ENCODE measurements around the gene NADSYN1. TPM values are rescaled to one million over a fixed set of nuclear protein-coding genes. Genes with fewer than 3 reads are reported as not detected.

The NADSYN1 gene
- total and polyA plus RNA-seq, 2 of the 13 experiments (the other 11 are each of a cell fraction or from before 2014, with no cell fraction given): 35.7 to 51.5 TPM

- TF ChIP-seq SOX6 (IDR thresholded peaks at IDR 0.05): no peak
- TF ChIP-seq SOX6 (CRISPR knock-in tag; IDR thresholded peaks at IDR 0.05): peak; percentile 25; the same call in 1 of the 2 replicates
- TF ChIP-seq, protein P1, sequence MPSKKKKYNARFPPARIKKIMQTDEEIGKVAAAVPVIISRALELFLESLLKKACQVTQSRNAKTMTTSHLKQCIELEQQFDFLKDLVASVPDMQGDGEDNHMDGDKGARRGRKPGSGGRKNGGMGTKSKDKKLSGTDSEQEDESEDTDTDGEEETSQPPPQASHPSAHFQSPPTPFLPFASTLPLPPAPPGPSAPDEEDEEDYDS (CRISPR knock-in tag; IDR thresholded peaks at IDR 0.05): no peak
- no peak for TF ChIP-seq SOX13 (IDR thresholded peaks at IDR 0.05)
- peak in 1 of 2 experiments; percentile 77; a peak in 2 of 4 replicates for TF ChIP-seq SOX13 (CRISPR knock-in tag; conservative IDR thresholded peaks at IDR 0.05 in 1 of 2, IDR thresholded peaks at IDR 0.05 in 1 of 2)
- TF ChIP-seq KMT2B (CRISPR knock-in tag; IDR thresholded peaks at IDR 0.05): no peak
- TF ChIP-seq SOX5 (CRISPR knock-in tag; IDR thresholded peaks at IDR 0.05; ENCODE audit: borderline replicate concordance): peak; percentile 55; the same call in 1 of the 2 replicates
- TF ChIP-seq, protein P2, sequence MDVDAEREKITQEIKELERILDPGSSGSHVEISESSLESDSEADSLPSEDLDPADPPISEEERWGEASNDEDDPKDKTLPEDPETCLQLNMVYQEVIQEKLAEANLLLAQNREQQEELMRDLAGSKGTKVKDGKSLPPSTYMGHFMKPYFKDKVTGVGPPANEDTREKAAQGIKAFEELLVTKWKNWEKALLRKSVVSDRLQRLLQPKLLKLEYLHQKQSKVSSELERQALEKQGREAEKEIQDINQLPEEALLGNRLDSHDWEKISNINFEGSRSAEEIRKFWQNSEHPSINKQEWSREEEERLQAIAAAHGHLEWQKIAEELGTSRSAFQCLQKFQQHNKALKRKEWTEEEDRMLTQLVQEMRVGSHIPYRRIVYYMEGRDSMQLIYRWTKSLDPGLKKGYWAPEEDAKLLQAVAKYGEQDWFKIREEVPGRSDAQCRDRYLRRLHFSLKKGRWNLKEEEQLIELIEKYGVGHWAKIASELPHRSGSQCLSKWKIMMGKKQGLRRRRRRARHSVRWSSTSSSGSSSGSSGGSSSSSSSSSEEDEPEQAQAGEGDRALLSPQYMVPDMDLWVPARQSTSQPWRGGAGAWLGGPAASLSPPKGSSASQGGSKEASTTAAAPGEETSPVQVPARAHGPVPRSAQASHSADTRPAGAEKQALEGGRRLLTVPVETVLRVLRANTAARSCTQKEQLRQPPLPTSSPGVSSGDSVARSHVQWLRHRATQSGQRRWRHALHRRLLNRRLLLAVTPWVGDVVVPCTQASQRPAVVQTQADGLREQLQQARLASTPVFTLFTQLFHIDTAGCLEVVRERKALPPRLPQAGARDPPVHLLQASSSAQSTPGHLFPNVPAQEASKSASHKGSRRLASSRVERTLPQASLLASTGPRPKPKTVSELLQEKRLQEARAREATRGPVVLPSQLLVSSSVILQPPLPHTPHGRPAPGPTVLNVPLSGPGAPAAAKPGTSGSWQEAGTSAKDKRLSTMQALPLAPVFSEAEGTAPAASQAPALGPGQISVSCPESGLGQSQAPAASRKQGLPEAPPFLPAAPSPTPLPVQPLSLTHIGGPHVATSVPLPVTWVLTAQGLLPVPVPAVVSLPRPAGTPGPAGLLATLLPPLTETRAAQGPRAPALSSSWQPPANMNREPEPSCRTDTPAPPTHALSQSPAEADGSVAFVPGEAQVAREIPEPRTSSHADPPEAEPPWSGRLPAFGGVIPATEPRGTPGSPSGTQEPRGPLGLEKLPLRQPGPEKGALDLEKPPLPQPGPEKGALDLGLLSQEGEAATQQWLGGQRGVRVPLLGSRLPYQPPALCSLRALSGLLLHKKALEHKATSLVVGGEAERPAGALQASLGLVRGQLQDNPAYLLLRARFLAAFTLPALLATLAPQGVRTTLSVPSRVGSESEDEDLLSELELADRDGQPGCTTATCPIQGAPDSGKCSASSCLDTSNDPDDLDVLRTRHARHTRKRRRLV (CRISPR knock-in tag; IDR thresholded peaks at IDR 0.05): no peak
- no peak overlapping the region for H3K4me3 ChIP-seq (replicated peaks in 1 of 3; ENCODE audit: insufficient read depth in 1 of 3, low read depth in 2 of 3, low read length in 3 of 3)
- FAIRE-seq (no peak), ATAC-seq (no peak), DNase-seq (ENCODE audit: low spot score) (no peak)
- in situ Hi-C loops (cut with HindIII; ENCODE audit: extremely low pct_ligation_motif_present, low pct_unique_long_range_greater_than_20kb) (no loop called here), intact Hi-C loops (cut with micrococcal nuclease; ENCODE audit: unreplicated experiment) (no loop called here)
- peaks cover 4% of the 10 kb centered on the region; the same call in 1 of the 2 replicates for H3K9me3 ChIP-seq (ENCODE audit: low read length)
- H4K20me1 ChIP-seq (ENCODE audit: insufficient read depth, low read length): no peaks in the 10 kb centered on the region
- H3K4me2 ChIP-seq (ENCODE audit: low read depth, low read length): no peak overlapping the region
- H3K27ac ChIP-seq (ENCODE audit: extremely low read length, insufficient read depth, low read length): no peak overlapping the region
- ChIA-PET POLR2A (no interaction called here), CTCF (ENCODE audit: low intra/inter-chr PET ratio, low total read pairs) (no interaction called here)
- H3K79me2 ChIP-seq (ENCODE audit: insufficient read depth, low read length): no peaks in the 10 kb centered on the region
- H3K9ac ChIP-seq (ENCODE audit: insufficient read depth, low read depth, low read length): no peak overlapping the region
- 95% methylated on average over 4 of the region's 4 CpGs for WGBS (ENCODE audit: low lambda C conversion rate)
- BruUV-seq (replicated peaks): no TSS peak
- no peak overlapping the region for H2AFZ ChIP-seq (ENCODE audit: low read length)
- H3K4me1 ChIP-seq (ENCODE audit: insufficient read depth, low read length): peaks cover 11% of the 10 kb centered on the region
- H3K36me3 ChIP-seq (replicated peaks in 1 of 2; ENCODE audit: control insufficient read depth in 1 of 2, insufficient read depth in 2 of 2, low read length in 2 of 2): peaks cover 5 to 28% of the 10 kb centered on the region in 2 experiments; a peak in 4 of 5 replicates
- H3K27me3 ChIP-seq (ENCODE audit: control insufficient read depth in 1 of 2, insufficient read depth in 2 of 2, low read length in 2 of 2): no peaks in the 10 kb centered on the region
These were observed 12.1 kb downstream of the NADSYN1 start for GRCh38 chr11:71465054-71465453.
